SK-N-SH (cell line): ENCODE results near the gene ANLN.

Source experiments
- CHD2 ChIP-seq: fragments of 150-350 bp; IDR thresholded peaks from 2 replicates; pipeline ENCODE4 v1.6.1; 2018; ENCODE audit warnings: low read length; ENCODE audit not compliant: partially characterized antibody
- EP300 ChIP-seq, 2 experiments: IDR thresholded peaks; 2 replicates each; pipeline versions ENCODE4 v1.4.0 to v1.6.1; 2012; ENCODE audit warnings: borderline replicate concordance in 1 of 2, low read depth in 1 of 2, low read length in 1 of 2
- EZH2phosphoT487 ChIP-seq: fragments of 200-600 bp; sonication (generic); IDR thresholded peaks from 2 replicates; pipeline ENCODE4 v1.6.1; 2017; ENCODE audit warnings: low read depth, mixed run types, mild to moderate bottlenecking, antibody characterized with exemption, moderate library complexity, borderline replicate concordance
- NFIC ChIP-seq: IDR thresholded peaks from 2 replicates; pipeline ENCODE4 v1.4.0; 2012; ENCODE audit warnings: borderline replicate concordance
- POLR2AphosphoS5 ChIP-seq: IDR thresholded peaks from 2 replicates; pipeline ENCODE4 v1.6.1; 2012; ENCODE audit warnings: low read depth, low read length
- RAD21 ChIP-seq: IDR thresholded peaks from 2 replicates; pipeline ENCODE4 v1.6.1; 2012; ENCODE audit warnings: mild to moderate bottlenecking, low read length
- RFX5 ChIP-seq: IDR thresholded peaks from 2 replicates; pipeline ENCODE4 v1.6.1; 2012; ENCODE audit warnings: mild to moderate bottlenecking, improper control_type of control experiment, low read length
- RXRA ChIP-seq: IDR thresholded peaks from 2 replicates; pipeline ENCODE4 v1.4.0; 2012; ENCODE audit warnings: low read depth, mild to moderate bottlenecking, borderline replicate concordance
- TAF1 ChIP-seq: IDR thresholded peaks from 2 replicates; pipeline ENCODE4 v1.6.1; 2012; ENCODE audit warnings: low read depth, mild to moderate bottlenecking, low read length, moderate library complexity, borderline replicate concordance
- TEAD4 ChIP-seq: IDR thresholded peaks from 2 replicates; pipeline ENCODE4 v1.4.0; 2012; ENCODE audit warnings: mild to moderate bottlenecking, borderline replicate concordance; ENCODE audit not compliant: insufficient read depth
- TF ChIP-seq, protein P1 (sequence below): fragments of 200-600 bp; sonication (generic); IDR thresholded peaks from 2 replicates; pipeline ENCODE4 v1.6.1; 2017; ENCODE audit warnings: antibody characterized with exemption, mild to moderate bottlenecking, moderate library complexity
- TF ChIP-seq, protein P2 (sequence below): IDR thresholded peaks from 2 replicates; pipeline ENCODE4; 2012
- TF ChIP-seq, protein P3 (sequence below): IDR thresholded peaks from 2 replicates; pipeline ENCODE4 v1.4.0; 2012; ENCODE audit warnings: low read depth
- TF ChIP-seq, protein P4 (sequence below): IDR thresholded peaks from 2 replicates; pipeline ENCODE4 v1.6.1; 2012; ENCODE audit warnings: mild to moderate bottlenecking, low read depth, low read length, moderate library complexity

GRCh38 chr7:36358589-36358988 is 31.1 kb upstream of the ANLN start:
- TF ChIP-seq, protein P1, sequence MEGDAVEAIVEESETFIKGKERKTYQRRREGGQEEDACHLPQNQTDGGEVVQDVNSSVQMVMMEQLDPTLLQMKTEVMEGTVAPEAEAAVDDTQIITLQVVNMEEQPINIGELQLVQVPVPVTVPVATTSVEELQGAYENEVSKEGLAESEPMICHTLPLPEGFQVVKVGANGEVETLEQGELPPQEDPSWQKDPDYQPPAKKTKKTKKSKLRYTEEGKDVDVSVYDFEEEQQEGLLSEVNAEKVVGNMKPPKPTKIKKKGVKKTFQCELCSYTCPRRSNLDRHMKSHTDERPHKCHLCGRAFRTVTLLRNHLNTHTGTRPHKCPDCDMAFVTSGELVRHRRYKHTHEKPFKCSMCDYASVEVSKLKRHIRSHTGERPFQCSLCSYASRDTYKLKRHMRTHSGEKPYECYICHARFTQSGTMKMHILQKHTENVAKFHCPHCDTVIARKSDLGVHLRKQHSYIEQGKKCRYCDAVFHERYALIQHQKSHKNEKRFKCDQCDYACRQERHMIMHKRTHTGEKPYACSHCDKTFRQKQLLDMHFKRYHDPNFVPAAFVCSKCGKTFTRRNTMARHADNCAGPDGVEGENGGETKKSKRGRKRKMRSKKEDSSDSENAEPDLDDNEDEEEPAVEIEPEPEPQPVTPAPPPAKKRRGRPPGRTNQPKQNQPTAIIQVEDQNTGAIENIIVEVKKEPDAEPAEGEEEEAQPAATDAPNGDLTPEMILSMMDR: no peak
- no peak for TF ChIP-seq EP300 (IDR thresholded peaks at IDR 0.05; ENCODE audit: borderline replicate concordance in 1 of 2, low read depth in 1 of 2, low read length in 1 of 2)
- TF ChIP-seq, protein P2, sequence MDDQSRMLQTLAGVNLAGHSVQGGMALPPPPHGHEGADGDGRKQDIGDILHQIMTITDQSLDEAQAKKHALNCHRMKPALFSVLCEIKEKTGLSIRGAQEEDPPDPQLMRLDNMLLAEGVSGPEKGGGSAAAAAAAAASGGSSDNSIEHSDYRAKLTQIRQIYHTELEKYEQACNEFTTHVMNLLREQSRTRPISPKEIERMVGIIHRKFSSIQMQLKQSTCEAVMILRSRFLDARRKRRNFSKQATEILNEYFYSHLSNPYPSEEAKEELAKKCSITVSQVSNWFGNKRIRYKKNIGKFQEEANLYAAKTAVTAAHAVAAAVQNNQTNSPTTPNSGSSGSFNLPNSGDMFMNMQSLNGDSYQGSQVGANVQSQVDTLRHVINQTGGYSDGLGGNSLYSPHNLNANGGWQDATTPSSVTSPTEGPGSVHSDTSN: no peak
- TF ChIP-seq EZH2phosphoT487: no peak
- TF ChIP-seq, protein P3, sequence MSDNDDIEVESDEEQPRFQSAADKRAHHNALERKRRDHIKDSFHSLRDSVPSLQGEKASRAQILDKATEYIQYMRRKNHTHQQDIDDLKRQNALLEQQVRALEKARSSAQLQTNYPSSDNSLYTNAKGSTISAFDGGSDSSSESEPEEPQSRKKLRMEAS: no peak
- TF ChIP-seq, protein P4, sequence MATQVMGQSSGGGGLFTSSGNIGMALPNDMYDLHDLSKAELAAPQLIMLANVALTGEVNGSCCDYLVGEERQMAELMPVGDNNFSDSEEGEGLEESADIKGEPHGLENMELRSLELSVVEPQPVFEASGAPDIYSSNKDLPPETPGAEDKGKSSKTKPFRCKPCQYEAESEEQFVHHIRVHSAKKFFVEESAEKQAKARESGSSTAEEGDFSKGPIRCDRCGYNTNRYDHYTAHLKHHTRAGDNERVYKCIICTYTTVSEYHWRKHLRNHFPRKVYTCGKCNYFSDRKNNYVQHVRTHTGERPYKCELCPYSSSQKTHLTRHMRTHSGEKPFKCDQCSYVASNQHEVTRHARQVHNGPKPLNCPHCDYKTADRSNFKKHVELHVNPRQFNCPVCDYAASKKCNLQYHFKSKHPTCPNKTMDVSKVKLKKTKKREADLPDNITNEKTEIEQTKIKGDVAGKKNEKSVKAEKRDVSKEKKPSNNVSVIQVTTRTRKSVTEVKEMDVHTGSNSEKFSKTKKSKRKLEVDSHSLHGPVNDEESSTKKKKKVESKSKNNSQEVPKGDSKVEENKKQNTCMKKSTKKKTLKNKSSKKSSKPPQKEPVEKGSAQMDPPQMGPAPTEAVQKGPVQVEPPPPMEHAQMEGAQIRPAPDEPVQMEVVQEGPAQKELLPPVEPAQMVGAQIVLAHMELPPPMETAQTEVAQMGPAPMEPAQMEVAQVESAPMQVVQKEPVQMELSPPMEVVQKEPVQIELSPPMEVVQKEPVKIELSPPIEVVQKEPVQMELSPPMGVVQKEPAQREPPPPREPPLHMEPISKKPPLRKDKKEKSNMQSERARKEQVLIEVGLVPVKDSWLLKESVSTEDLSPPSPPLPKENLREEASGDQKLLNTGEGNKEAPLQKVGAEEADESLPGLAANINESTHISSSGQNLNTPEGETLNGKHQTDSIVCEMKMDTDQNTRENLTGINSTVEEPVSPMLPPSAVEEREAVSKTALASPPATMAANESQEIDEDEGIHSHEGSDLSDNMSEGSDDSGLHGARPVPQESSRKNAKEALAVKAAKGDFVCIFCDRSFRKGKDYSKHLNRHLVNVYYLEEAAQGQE: no peak
- no peak for TF ChIP-seq POLR2AphosphoS5
- no peak for TF ChIP-seq RXRA
- no peak for TF ChIP-seq RFX5
- no peak for TF ChIP-seq TEAD4
- no peak for TF ChIP-seq CHD2
- TF ChIP-seq NFIC: no peak
- no peak for TF ChIP-seq TAF1
- no peak for TF ChIP-seq RAD21
